ENCODE results near the gene SLC12A4.

- TF ChIP-seq POLR2A (IDR thresholded peaks at IDR 0.05; ENCODE audit: low read depth) (no peak), CTCF (IDR thresholded peaks at IDR 0.05) (no peak), EP300 (IDR thresholded peaks at IDR 0.05) (no peak)
Measured at GRCh38 chr16:68009157-68009735, 40.8 kb upstream of the SLC12A4 start.
